Tongue (tissue), 2 donors: ENCODE measurements around the gene BCL6B. TPM values are rescaled to one million over a fixed set of nuclear protein-coding genes. Genes with fewer than 3 reads are reported as not detected.
"Not testable (repeated sequence)": the region's sequence is repeated elsewhere in the genome, so short reads cannot be mapped to it uniquely, and the experiment has no call there.

Experiments used
- DNase-seq: peaks from one replicate; pipeline ENCODE4 v3.0.0-alpha.2; 2015
- total RNA-seq: library from RNA; depleted of rRNA; stranded (reverse); fragments of >200 nt; gene quantifications from one replicate; pipeline ENCODE4 v1.2.3, GENCODE V29; 2014

The BCL6B gene
- total RNA-seq, 1 donor from 2014 or later, result 14.9 TPM

DNA sequence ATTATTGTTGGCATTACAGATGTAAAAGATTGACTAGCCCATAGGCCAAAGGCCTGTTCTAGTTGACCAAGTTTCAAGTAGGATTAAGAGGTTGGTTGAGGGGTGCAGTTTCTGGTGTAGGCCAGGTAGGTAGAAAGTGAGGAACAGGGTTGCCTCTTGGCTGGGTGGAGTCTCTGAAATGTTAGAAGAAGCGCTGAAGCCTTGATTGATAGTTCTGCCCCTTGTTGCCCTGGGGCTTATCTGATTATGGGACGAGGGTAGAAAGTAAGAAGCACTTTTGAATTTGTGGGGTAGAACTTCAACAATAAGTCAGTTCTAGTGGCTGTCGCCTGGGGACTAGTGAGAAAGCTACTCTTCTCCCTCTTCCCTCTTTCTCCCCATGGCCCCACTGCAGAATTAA lies 6.2 kb downstream of the BCL6B start:
- no peak for DNase-seq

DNA sequence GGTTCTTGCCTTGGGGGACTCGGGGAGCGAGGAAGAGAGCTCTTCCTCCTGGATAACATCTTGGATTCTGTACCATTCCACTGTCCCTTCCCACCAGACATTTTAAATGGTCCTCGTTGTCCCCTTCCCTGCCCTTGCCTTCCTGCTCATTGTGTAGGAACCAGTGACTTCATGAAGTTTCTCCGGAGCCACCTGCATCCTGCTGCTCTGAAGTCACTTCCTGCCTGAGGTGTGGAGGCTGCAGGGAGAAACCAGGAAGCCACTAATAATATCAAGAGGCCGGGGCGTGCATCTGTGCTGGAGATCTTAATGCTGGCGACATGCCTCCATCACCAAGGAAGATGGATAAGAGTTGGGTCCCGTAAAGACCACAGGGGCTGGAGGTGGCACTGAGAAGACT lies 6.8 kb downstream of the BCL6B start:
- DNase-seq, result no peak

DNA sequence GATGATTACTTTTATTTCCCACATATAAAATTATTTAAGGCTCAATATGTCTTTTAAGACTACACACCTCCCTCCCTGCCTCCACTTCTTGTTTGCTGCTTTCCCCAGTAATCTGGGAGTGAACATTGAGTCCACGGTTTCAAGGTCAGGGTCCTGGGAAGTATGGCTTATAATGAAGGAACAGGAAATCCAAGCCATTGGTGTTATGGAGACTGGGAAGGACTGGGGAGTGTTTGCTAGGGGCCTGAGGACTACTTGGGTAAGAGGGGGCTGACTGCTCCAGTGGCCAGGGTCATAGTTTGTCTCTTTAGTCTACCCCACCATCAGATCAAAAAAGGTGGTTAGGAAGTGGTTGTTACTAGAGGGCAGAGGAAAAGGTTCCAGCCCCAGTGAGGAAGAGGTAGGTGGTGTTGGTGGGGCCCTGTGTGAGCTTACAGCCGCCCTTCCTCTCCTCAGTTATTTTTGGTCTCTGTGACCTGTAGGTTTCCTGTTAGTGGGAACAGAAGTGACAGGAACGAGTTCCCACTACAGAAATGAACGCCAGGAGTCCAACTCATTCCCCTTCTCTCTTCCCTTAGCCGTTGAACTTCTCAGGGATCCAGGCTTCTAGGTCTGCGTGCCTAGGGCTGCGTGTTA lies 12.2 kb downstream of the BCL6B start:
- DNase-seq, result no peak

DNA sequence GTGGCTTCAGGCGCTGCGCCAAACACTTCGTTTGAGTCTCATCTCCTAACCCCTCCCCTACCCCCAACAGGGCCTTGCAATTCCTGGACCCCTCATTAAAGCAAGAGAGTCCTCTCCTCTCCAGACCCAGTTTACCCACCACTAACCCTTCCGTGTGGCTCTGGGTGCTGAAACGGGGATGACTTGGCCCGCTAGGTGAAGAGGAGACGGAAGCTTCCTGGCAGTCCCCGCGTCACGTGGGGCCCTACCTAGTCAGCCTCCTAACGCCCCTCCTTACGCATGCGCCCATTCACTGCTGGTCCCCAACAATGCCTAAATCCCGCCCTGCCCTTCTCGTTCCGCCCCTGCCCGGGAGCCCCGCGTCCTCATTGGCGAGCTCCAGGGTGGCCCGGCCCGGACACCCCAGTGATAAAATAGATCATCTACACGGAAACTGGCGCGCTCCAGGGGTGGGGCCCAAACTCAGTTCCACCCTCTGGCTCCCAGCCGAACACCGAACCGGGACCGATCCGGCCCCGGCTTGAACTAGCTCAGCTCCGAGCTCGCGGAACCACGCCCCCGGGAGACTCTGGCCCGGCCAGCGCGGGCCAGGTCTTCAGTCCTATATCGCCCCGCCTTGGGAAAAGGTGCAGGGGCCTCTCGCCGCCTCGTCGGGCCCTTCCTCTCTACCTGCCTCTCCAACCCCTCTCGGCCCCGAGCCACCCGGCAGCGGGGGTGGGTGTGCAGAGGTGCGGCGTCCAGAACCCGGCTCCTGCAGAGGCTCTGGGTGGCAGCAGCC lies 12.9 kb downstream of the BCL6B start, which contains the start of gene SLC16A13:
Gene SLC16A13, plus strand, starts transcription at position 425 of the 778 bp plus-strand sequence. CDS start 368 bp downstream, outside the sequence.
- peak; percentile 96 for DNase-seq

DNA sequence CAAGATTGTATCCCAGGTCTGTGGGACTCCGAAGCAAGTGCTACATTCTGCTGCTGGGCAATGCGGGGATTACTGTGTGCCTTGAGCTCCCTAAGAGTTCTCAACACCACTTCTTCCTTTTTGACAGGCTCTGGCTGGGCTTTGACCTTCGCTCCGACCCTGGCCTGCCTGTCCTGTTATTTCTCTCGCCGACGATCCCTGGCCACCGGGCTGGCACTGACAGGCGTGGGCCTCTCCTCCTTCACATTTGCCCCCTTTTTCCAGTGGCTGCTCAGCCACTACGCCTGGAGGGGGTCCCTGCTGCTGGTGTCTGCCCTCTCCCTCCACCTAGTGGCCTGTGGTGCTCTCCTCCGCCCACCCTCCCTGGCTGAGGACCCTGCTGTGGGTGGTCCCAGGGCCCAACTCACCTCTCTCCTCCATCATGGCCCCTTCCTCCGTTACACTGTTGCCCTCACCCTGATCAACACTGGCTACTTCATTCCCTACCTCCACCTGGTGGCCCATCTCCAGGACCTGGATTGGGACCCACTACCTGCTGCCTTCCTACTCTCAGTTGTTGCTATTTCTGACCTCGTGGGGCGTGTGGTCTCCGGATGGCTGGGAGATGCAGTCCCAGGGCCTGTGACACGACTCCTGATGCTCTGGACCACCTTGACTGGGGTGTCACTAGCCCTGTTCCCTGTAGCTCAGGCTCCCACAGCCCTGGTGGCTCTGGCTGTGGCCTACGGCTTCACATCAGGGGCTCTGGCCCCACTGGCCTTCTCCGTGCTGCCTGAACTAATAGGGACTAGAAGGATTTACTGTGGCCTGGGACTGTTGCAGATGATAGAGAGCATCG lies 15.4 kb downstream of the BCL6B start:
- no peak for DNase-seq

DNA sequence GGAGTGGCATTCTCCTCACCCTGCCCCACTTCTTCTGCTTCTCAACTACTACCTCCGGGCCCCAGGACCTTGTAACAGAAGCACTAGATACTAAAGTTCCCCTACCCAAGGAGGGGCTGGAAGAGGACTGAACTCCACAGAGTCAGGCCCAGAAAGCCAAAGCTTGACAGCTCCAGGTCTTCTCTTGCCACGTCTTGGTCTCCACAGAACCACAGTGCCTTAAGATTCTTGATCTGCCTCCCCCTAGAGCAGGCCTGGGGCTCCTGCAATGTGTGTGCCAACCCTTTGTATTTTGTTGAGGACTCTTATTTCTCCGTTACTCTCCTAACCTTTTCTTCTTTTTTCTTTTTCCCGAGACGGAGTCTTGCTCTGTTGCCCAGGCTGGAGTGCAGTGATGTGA lies 17.0 kb downstream of the BCL6B start:
- no peak for DNase-seq

DNA sequence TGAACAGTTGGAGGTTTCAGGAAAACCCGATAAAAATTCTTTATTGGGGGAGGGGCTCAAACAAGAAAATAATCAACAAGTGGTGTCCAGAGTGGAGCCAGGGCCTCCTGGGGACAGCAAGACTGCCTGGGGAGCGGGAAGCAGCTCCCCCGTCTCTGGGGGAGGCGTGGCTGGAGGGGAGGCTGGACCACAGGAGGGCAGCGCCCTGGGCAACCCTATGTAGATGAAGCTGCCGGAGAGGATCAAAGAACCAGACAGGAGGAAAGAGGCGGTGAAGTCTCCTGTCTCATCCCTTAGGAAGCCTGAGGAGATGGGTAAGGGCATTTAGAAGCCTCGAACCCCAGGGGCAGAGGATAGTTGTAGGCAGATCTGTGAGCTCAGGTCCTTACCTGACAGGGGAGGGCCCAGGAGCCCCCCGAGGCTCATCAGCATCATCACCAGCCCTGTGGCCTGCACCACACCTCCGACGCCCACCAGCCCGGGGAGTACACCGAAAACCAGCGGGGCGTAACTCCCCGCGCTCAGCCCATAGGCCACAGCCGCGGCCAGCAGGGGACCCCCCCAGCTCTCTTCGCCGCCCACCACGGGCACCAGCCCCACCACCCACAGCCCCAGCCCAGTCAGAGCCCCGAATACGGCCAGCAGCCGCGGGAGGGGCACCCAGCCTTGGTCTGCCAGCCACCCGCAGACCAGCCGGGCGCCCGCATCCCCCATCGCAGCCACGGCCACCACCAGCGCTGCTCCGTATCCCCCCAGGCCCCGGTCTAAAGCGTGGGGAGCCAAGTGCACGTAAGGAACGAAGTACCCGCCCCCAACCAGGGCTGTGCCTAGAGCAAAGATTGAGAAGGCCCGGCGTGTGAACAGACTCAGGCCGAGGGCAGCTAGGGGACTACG lies 19.0 kb downstream of the BCL6B start:
- DNase-seq, result no peak

DNA sequence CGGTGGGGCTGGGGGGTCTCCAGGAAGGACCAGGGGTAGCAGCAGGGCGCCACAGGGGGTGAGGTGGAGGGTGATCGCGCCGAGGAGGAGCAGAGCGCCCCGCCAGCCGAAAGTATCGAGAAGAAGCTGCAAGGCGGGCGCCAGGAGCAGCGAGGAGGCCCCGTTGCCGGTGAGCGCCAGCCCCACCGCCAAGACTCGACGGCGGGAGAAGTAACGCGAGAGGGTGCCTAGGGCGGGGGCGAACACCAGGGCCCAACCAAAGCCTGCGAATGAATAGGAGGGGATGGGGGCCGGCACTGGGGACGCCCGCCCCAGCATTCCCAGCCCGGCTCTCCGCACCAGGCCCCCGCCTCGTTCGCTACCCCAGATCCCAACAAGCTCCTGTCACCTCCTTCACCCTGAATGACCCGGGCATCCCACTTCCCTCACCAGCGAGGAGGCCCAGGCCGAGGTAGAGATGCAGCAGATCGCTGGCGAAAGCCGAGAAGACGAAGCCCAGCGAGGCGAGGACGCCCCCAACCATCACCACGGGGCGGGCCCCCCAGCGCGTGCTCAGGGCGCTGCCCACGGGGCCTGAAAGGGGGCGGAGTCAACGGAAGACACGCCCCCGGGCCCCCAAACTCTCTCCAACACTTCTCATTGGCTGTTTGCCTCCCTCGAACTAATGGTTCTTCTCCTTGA lies 19.8 kb downstream of the BCL6B start:
- no peak for DNase-seq

DNA sequence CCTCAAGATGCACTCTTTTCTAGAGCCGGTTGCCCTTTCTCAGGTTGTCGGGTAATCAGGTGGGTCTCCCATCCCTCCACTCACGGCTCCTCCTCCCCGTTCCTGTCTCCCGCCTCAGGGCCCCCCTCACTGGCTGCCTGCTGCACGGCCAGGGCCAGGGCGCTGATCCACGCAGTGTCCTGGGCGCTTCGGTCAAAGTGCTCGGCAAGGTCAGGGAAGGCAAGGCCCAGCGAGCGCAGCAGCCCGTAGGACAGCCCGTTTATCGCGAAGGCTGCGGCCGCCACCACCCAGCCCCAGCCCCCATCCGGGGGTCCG lies 20.3 kb downstream of the BCL6B start:
- no peak for DNase-seq

DNA sequence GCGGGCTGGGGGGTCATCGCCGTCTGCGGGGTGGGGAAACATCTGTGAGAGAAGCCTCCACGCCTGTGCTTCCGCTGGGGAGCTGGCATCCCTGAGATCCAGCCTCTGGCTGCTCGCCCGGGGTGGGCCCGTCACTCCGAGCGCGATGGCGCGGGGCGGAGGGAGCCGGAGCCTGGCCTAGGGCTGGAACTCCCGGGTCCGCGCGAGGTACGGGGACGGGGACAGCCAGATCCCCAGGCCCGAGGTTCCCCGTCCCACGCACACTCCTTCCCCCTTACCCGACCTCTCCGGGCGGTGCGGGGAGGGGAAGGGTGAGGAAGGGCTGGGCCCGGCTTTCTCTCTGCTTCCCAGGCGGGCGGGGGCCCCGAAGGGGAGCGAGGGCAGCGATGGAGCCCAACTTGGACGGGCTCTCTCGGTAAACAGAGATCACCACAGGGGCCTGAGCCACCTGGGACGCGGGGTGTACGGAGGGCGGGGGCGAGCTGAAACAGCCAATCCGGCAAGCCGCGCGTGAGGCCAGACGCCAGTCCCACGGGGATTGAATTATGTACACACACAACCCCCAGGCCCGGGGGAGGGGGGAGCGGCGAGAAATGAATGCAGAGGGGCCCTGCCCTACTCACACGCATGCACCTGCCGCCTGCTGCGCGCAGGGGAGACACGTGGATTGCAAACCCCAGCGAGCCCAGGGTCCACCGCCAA lies 20.8 kb downstream of the BCL6B start, which contains the start of gene SLC16A11:
Gene SLC16A11, minus strand, starts transcription at position 596 of the 702 bp plus-strand sequence. Its CDS starts 579 bp downstream, at position 17.
- DNase-seq, result peak; percentile 37

DNA sequence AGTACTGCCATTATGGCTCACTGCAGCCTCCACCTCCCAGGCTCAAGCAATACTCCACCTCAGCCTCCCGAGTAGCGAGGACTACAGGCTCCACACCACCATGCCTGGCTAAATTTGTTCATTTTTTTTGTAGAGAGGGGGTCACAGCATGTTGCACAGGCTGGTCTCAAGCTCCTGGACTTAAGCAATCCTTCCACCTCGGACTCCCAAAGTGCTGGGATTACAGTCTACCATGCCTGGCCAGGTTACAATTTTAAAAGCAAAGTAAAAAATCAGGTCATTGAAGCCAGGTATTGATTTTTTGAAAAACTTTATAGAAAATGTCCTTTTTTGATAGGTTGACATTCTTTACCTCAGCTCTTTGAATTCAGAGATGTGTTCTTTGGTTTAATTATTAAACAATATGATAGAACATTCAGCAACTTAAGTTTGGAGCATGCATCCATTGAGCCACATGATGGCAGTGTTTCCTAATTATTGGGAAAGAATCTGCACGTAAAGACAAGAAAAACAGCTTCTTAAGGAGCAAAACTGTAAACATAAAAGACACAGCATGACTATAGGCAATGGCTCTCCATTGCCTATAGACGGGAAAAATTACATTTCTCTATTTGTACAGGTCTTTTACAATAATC lies 22.8 kb downstream of the BCL6B start:
- DNase-seq, result peak; percentile 88

DNA sequence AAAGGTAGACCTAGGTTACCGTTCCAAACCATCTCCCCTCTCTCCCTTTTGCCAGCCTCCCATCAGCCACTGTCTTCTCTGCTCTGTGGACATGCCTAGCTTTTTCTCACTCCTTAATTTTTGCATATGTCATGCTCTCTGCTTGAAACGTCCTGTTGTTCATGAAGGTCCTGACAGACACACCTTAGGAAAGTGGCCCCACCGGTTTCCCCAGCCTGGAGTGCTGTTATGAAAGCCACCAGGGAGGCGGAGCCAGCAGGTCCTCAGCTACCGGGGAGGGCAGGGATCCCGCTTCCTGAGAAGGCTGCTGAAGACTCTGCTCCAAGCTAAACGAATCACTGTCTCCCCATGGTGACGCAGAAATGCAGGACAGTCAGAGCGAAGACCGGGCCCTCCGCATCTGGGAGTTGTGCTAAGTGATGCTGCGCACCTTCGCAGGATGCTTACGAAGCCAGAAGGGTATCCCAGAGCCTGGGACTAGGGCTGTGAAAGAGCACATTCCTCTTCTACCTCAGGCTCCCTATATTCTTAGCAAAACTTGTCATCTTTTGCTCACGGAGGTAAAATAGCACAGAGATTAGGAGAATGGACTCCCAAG lies 23.4 kb downstream of the BCL6B start:
- peak; percentile 75 for DNase-seq

DNA sequence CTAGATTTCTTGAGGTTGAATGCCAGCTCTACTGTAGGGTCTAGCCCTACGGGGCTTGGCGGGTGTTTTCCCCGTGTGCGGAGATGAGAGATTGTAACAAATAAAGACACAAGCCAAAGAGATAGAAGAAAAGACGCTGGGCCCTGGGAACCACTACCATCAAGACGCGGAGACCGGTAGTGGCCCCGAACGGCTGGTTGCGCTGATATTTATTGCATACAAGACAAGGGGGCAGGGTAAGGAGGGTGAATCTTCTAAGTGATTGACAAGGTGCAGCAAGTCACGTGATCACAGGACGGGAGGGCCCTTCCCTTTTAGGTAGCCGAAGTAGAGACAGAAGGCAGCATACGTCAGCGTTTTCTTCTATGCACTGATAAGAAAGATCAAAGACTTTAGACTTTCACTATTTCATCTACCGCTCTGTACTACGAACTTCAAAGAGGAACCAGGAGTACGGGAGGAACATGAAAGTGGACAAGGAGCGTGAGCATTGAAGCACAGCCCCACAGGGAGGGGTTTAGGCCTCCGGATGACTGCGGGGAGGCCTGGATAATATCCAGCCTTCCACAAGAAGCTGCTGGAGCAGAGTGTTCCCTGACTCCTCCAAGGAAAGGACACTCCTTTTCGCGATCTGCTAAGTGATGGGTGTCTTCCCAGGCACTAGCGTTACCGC lies 24.0 kb downstream of the BCL6B start:
- not testable (repeated sequence) for DNase-seq

DNA sequence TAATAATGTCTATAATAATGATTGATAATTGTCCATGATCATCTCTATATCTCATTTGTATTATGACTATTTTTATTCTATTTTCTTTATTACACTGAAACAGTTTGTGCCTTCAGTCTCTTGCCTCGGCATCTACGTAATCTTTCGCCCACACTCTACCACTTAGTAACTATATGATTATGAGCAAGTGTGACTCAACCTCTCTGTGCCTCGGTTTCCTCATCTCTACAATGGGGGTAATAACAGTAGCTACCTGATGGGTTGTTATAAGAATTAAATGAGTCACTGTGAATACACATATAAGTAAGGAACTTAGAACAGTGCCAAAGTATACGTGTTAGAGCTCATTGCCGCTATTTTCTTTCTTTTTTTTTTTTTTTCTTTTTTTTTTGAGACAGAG lies 24.7 kb downstream of the BCL6B start:
- DNase-seq, result no peak

DNA sequence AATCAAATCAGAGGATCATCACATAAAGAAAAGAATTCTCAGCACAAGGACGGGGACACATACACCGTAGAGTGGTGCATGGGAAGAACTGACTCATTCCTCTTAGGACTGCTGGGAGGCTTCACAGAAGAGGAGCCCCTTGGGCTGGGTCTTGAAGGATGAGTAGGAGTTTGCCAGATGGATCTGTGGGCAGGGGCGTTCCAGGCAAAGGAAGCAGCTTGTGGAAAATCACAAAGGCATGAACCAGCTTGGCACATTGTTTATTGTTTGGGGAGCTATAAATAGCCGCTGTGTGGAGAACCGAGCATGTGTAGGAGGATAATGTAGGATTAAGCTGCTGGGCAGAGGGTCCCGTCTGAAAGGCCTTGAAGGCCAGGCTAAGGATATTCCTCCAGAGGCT lies 26.1 kb downstream of the BCL6B start:
- no peak for DNase-seq

DNA sequence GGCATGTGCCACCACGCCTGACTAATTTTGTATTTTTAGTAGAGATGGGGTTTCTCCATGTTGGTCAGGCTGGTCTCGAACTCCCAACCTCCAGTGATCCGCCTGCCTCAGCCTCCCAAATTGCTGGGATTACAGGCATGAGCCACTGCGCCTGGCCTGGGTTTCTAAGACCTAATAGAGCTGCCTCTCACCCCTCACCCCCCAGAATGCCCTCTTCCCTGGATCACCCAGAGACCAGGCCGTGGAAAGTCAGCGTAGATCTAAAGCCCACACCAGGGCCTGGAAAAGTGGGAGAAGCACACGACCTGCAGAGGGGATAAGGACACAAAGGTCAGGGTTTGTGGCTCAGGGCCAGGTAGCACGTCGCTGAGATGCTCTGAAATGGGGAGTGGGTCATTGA lies 27.7 kb downstream of the BCL6B start:
- not testable (repeated sequence) for DNase-seq

DNA sequence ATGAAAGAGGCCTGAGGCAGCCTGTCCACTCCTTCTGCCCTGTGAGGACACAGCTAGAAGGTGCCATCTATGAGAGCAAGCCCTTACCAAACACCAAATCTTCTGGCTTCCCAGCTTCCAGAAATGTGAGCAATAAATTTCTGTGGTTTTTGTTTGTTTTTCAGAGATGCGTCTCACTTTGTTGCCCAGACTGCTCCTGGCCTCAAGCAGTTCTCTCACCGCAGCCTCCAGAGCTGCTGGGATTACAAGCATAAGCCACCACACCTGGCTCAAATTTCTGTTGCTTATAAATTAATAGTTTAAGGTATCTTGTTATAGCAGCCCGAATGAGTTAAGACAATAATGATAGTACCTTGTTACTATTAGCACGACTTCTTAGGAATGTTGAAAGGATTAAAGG lies 33.5 kb downstream of the BCL6B start:
- DNase-seq, result no peak

DNA sequence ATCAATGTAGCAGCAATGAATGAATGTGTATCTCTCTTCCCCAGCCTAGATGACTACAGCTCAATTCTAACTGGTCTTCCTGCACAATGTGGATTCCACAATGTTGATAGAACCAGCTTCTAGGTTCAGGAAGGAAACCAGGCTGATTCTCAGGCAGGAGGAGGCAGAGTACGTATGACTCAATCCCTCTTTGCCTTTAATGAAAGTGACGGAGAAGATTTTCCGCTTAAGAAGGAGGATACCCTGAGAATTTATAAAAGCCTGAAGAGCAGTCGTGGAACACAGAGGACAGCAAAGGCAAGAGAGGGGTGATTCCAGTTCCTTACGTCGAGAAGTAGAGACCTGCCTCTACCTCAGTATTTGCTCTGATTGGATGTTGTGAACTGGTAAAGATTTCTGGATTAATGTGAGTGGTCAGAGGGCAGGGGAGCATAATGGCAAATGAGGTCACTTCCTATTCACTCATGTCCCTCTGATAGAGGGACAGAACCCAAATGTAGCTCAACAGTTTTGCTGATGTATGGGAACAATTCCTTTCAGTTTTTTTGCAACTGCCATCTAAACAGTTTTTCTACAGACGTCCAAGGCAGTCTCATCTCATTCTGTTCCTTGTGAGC lies 36.1 kb downstream of the BCL6B start:
- no peak for DNase-seq
